Tibial nerve (tissue), 3 donors: Measurements from ENCODE around the gene KLHL25.

Experiments
- CTCF ChIP-seq, 5 experiments: fragments of 200-600 bp in 3 of 5; fragments of 450-650 bp in 2 of 5; sonication (generic) in 3 of 5; IDR thresholded peaks; one replicate each; pipeline ENCODE4 v1.5.1; 2016 to 2019; ENCODE audit warnings: antibody characterized with exemption in 5 of 5, mild to moderate bottlenecking in 3 of 5, moderate library complexity in 2 of 5
- POLR2A ChIP-seq, 2 donors: fragments of 450-650 bp; IDR thresholded peaks; one replicate each; pipeline ENCODE4 v1.6.1; 2017; ENCODE audit warnings: antibody characterized with exemption in 2 of 2, mild to moderate bottlenecking in 2 of 2, moderate library complexity in 2 of 2

- TF ChIP-seq POLR2A (IDR thresholded peaks at IDR 0.05) (no peak), CTCF (IDR thresholded peaks at IDR 0.05) (no peak)
Measured at GRCh38 chr15:85762756-85763127, 32.0 kb downstream of the KLHL25 start.
